DND-41 (cell line): ENCODE measurements around the gene CCDC91.

Experiments
- ATAC-seq: fragments of 200-7000 bp; cut with Tn5 transposase; 3 replicates; pipeline ENCODE4 v1.9.1; 2021; ENCODE audit warnings: low read depth; ENCODE audit not compliant: insufficient read depth
- DNase-seq: peaks from one replicate; pipeline ENCODE4 v3.0.0-alpha.2; 2020
- H2AFZ ChIP-seq: 2 replicates; pipeline ENCODE4 v1.6.0; 2012; ENCODE audit warnings: low read depth, low read length
- H3K27ac ChIP-seq: 2 replicates; pipeline ENCODE4 v1.5.1; 2012; ENCODE audit warnings: low read length, inconsistent platforms
- H3K27me3 ChIP-seq: fragments of 200-600 bp; sonication (generic); 2 replicates; pipeline ENCODE4 v1.6.0; 2012; ENCODE audit warnings: low read length, mild to moderate bottlenecking, inconsistent platforms; ENCODE audit not compliant: insufficient read depth, poor library complexity
- H3K36me3 ChIP-seq: 2 replicates; pipeline ENCODE4 v1.5.1; 2012; ENCODE audit warnings: low read length, inconsistent platforms; ENCODE audit not compliant: insufficient read depth
- H3K4me1 ChIP-seq: 2 replicates; pipeline ENCODE4 v1.5.1; 2012; ENCODE audit warnings: mild to moderate bottlenecking, low read length; ENCODE audit not compliant: insufficient read depth
- H3K4me2 ChIP-seq: 2 replicates; pipeline ENCODE4 v1.6.0; 2012; ENCODE audit warnings: mild to moderate bottlenecking, moderate library complexity, low read length, inconsistent platforms; ENCODE audit not compliant: insufficient read depth
- H3K4me3 ChIP-seq, 2 experiments: fragments of 200-600 bp in 1 of 2; shearing (Covaris generic) in 1 of 2; 2 replicates each; pipeline ENCODE4 v1.5.1; 2012 to 2016; ENCODE audit warnings: inconsistent platforms in 2 of 2, low read length in 2 of 2, mild to moderate bottlenecking in 2 of 2, low read depth in 1 of 2, moderate library complexity in 1 of 2
- H3K79me2 ChIP-seq: 2 replicates; pipeline ENCODE4 v1.6.0; 2012; ENCODE audit warnings: low read length, inconsistent platforms; ENCODE audit not compliant: insufficient read depth
- H3K9ac ChIP-seq: 2 replicates; pipeline ENCODE4 v1.6.0; 2012; ENCODE audit warnings: low read depth, mild to moderate bottlenecking, inconsistent platforms, low read length, moderate library complexity
- H3K9me3 ChIP-seq: 2 replicates; pipeline ENCODE4 v1.5.1; 2012; ENCODE audit warnings: low read length, moderate library complexity, mild to moderate bottlenecking, inconsistent platforms; ENCODE audit not compliant: insufficient read depth, severe bottlenecking
- H4K20me1 ChIP-seq: 2 replicates; pipeline ENCODE4 v1.6.0; 2012; ENCODE audit warnings: low read length; ENCODE audit not compliant: insufficient read depth
- CTCF ChIP-seq: IDR thresholded peaks from 2 replicates; pipeline ENCODE4 v1.5.1; 2012; ENCODE audit warnings: borderline replicate concordance, low read length, moderate library complexity, mild to moderate bottlenecking; ENCODE audit not compliant: poor library complexity, severe bottlenecking; ENCODE audit errors: extremely low read depth
- EZH2 ChIP-seq: IDR thresholded peaks from 3 replicates; pipeline ENCODE4 v1.6.1; 2012; ENCODE audit warnings: borderline replicate concordance, low read depth, mild to moderate bottlenecking, moderate library complexity, low read length, inconsistent platforms; ENCODE audit not compliant: severe bottlenecking

CCDC91 gene

GRCh38 chr12:28248555-28249145 is 58.4 kb downstream of the CCDC91 start:
- peaks cover 24% of the 10 kb centered on the region for H3K79me2 ChIP-seq
- H3K4me2 ChIP-seq: no peak overlapping the region
- no peaks in the 10 kb centered on the region for H3K4me1 ChIP-seq
- TF ChIP-seq CTCF (no peak), EZH2 (no peak)
- no peaks in the 10 kb centered on the region for H4K20me1 ChIP-seq
- H3K4me3 ChIP-seq: no peak overlapping the region
- no peak overlapping the region for H2AFZ ChIP-seq
- no peaks in the 10 kb centered on the region for H3K27me3 ChIP-seq
- H3K9ac ChIP-seq: no peak overlapping the region
- H3K9me3 ChIP-seq: no peaks in the 10 kb centered on the region
- no peak for ATAC-seq
- no peaks in the 10 kb centered on the region for H3K36me3 ChIP-seq
- H3K27ac ChIP-seq: no peak overlapping the region
- DNase-seq: no peak

GRCh38 chr12:28253161-28253641 is 62.9 kb downstream of the CCDC91 start:
- DNase-seq: no peak
- peaks cover 22% of the 10 kb centered on the region for H3K79me2 ChIP-seq
- no peak overlapping the region for H3K4me3 ChIP-seq
- H3K4me2 ChIP-seq: no peak overlapping the region
- no peak overlapping the region for H3K27ac ChIP-seq
- no peak for TF ChIP-seq EZH2
- no peak for TF ChIP-seq CTCF
- H3K9me3 ChIP-seq: no peaks in the 10 kb centered on the region
- no peak overlapping the region for H3K9ac ChIP-seq
- no peak overlapping the region for H2AFZ ChIP-seq
- H4K20me1 ChIP-seq: no peaks in the 10 kb centered on the region
- no peaks in the 10 kb centered on the region for H3K36me3 ChIP-seq
- H3K27me3 ChIP-seq: no peaks in the 10 kb centered on the region
- ATAC-seq: no peak
- H3K4me1 ChIP-seq: no peaks in the 10 kb centered on the region

- peaks cover 16% of the 10 kb centered on the region; the same call in 1 of the 2 replicates for H3K36me3 ChIP-seq
- ATAC-seq (no peak), DNase-seq (no peak)
- H3K4me1 ChIP-seq: no peaks in the 10 kb centered on the region
- H2AFZ ChIP-seq: no peak overlapping the region
- no peak overlapping the region for H3K9ac ChIP-seq
- H3K27ac ChIP-seq: no peak overlapping the region
- no peak overlapping the region for H3K4me2 ChIP-seq
- H3K27me3 ChIP-seq: no peaks in the 10 kb centered on the region
- H3K79me2 ChIP-seq: peaks cover 13% of the 10 kb centered on the region; the same call in 1 of the 2 replicates
- no peak overlapping the region for H3K4me3 ChIP-seq
- H4K20me1 ChIP-seq: no peaks in the 10 kb centered on the region
- no peaks in the 10 kb centered on the region for H3K9me3 ChIP-seq
- TF ChIP-seq CTCF: no peak
- no peak for TF ChIP-seq EZH2
These were observed 67.2 kb downstream of the CCDC91 start for GRCh38 chr12:28257411-28257810.
